ENCODE data around the gene DOCK2. TPM values are rescaled to one million over a fixed set of nuclear protein-coding genes. Genes with fewer than 3 reads are reported as not detected.

The DOCK2 gene
- polyA plus RNA-seq, 1 experiment = 2.0 TPM

DNA sequence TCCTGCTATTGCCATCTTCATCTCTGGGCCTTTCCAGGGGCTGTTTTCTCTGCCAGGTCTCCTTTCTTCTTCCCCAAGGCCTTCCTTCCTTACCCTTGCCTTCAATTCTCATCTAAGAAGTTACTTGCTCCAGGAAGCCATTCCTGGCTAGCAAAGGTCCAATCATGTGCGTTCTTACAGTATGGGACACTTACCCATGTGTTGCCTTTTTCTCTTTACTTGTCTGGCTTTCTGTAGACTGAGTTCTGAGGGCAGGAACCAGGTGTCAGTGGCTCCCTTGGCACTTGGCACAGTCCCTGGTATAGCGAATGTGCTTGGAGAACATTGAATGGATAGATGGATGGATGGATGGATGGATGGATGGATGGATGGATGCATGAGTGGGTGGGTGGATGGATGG is 478.9 kb downstream of the DOCK2 start:
- ChIA-PET POLR2A (no interaction called here), CTCF (interaction anchor here (1.6 kb wide), 1 partner anchor 16 kb away, joined by 3 read pairs; no protein-coding TSS in a partner anchor)
- no peak for TF ChIP-seq CTCF (IDR thresholded peaks at IDR 0.05; ENCODE audit: insufficient read depth, low read depth, low read length)
- Histone ChIP-seq H3K4me3 (ENCODE audit: low read depth, low read length) (no peak overlapping the region), H3K36me3 (ENCODE audit: control insufficient read depth, insufficient read depth, low read length) (no peaks in the 10 kb centered on the region), H3K27me3 (ENCODE audit: control insufficient read depth, insufficient read depth, low read length) (peaks cover 2% of the 10 kb centered on the region; the same call in 1 of the 2 replicates)
- no peak for DNase-seq (ENCODE audit: low read depth)

DNA sequence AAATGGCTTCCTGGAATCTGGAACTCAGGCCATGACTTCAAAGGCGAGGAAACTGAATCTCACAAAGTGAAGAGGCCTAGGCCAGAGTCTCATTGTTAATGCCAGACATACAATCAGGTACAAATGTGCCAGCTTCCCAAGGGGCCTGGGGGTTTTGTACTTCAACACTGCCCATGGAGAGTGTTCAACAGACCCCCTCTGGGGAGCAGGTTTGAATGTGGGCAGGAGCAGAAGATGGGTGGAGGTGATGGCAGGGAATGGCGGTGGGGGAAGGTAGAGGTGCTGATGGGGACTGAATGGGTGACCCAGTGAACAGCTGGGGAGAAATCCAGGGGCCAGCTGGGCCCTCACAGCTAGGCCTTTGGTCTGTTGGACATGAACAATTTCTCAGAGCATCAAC is 480.7 kb downstream of the DOCK2 start:
- CTCF ChIA-PET = interaction anchor here (1.3 kb wide), 1 partner anchor 11 kb away, joined by 4 read pairs; no protein-coding TSS in a partner anchor

DNA sequence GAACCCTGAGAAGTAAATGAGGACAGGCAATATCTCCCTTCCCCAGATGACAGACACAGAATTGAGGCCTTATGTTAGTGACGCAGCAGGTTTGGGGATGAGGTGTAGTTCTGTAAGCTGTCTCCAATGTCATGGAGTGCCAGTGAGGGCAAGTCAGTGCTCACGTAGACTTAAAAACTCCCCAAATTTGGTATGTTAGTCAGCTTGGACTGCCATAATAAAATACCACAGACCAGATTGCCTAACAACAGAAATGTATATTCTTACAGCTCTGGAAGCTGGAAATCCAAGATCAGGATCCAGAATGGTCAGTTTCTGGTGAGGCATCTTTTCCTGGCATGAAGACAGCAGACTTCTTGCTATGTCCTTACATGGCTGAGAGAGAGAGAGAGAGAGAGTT is 483.5 kb downstream of the DOCK2 start:
- CTCF ChIA-PET = interaction anchor here (1.1 to 1.7 kb wide), 2 partner anchors 22 to 64 kb away, joined by 3 to 5 read pairs; no protein-coding TSS in a partner anchor

More for the DNA sequence above, 480.7 kb downstream of the DOCK2 start:
- no peak for DNase-seq (ENCODE audit: low read depth)
- no peak for TF ChIP-seq CTCF (IDR thresholded peaks at IDR 0.05; ENCODE audit: insufficient read depth, low read depth, low read length)
- no peaks in the 10 kb centered on the region for H3K36me3 ChIP-seq (ENCODE audit: control insufficient read depth, insufficient read depth, low read length)
- H3K4me3 ChIP-seq (ENCODE audit: low read depth, low read length) = no peak overlapping the region
- H3K27me3 ChIP-seq (ENCODE audit: control insufficient read depth, insufficient read depth, low read length) = 0 out of 2 replicates have a peak, but pooled peaks cover 2% of the 10 kb centered on the region
- POLR2A ChIA-PET = no interaction called here

DNA sequence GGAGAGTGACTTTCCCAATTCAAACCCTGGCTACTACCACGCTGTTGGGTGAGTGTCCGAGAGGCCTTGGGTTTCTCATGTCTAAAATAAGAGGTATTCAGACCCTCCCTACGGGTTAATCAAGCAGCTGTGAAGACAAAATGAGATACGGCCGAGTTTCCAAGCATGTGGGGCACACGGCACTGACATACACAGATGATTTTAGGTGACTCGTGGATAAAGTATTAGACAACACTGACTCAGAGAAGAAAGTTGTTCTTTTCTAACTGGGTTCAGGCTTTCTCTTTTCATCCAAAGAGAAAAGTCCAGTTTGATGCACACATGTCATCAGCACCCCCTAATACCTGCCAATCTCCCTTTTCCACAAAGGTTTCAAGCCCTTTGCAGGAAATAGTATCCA is 484.2 kb downstream of the DOCK2 start:
- Histone ChIP-seq H3K36me3 (ENCODE audit: control insufficient read depth, insufficient read depth, low read length) (no peaks in the 10 kb centered on the region), H3K4me3 (ENCODE audit: low read depth, low read length) (no peak overlapping the region), H3K27me3 (ENCODE audit: control insufficient read depth, insufficient read depth, low read length) (no peaks in the 10 kb centered on the region)
- CTCF ChIA-PET = interaction anchor here (1.7 kb wide), 1 partner anchor 63 kb away, joined by 5 read pairs; no protein-coding TSS in a partner anchor
- POLR2A ChIA-PET = no interaction called here
- TF ChIP-seq CTCF (IDR thresholded peaks at IDR 0.05; ENCODE audit: insufficient read depth, low read depth, low read length) = no peak
- DNase-seq (ENCODE audit: low read depth) = no peak

More for the DNA sequence above, 483.5 kb downstream of the DOCK2 start:
- POLR2A ChIA-PET = no interaction called here
- no peak for TF ChIP-seq CTCF (IDR thresholded peaks at IDR 0.05; ENCODE audit: insufficient read depth, low read depth, low read length)
- H3K27me3 ChIP-seq (ENCODE audit: control insufficient read depth, insufficient read depth, low read length) = no peaks in the 10 kb centered on the region
- H3K4me3 ChIP-seq (ENCODE audit: low read depth, low read length) = no peak overlapping the region
- no peaks in the 10 kb centered on the region for H3K36me3 ChIP-seq (ENCODE audit: control insufficient read depth, insufficient read depth, low read length)
- DNase-seq (ENCODE audit: low read depth) = peak; percentile 24

DNA sequence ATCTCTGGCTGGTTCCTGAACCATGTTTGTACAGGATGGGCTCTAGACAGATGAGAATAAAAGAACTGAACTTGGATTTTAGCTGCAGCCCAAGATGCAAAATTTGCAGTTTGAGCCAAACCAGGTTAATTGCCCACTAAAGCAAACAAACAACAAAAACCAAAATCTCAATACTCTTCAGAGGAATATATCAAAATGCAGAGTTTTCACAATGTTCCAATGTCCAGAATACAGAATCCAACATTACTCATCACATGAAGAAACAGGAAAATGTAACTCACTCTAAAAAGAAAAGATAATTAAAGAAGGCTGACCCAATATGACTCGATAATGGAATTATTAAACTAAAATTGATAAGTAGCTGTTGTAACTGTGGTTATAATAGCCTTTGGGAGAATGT is 489.0 kb downstream of the DOCK2 start:
- POLR2A ChIA-PET = no interaction called here

More for the DNA sequence above, 489.0 kb downstream of the DOCK2 start:
- DNase-seq (ENCODE audit: low read depth) = no peak
- Histone ChIP-seq H3K36me3 (ENCODE audit: control insufficient read depth, insufficient read depth, low read length) (no peaks in the 10 kb centered on the region), H3K4me3 (ENCODE audit: low read depth, low read length) (no peak overlapping the region), H3K27me3 (ENCODE audit: control insufficient read depth, insufficient read depth, low read length) (no peaks in the 10 kb centered on the region)
- TF ChIP-seq CTCF (IDR thresholded peaks at IDR 0.05; ENCODE audit: insufficient read depth, low read depth, low read length) = no peak
- CTCF ChIA-PET = no interaction called here
